HEK293T (cell line): ENCODE measurements around the gene MYO15A.

Source experiments
- CTBP1 ChIP-seq: fragments of 450-650 bp; IDR thresholded peaks from 2 replicates; pipeline ENCODE4 v1.6.1; 2016; ENCODE audit warnings: borderline replicate concordance
- FOXA1 ChIP-seq: fragments of 450-650 bp; IDR thresholded peaks from 2 replicates; pipeline ENCODE4 v1.6.1; 2016; ENCODE audit warnings: mild to moderate bottlenecking
- L3MBTL2 ChIP-seq: fragments of 450-650 bp; conservative IDR thresholded peaks from 2 replicates; pipeline ENCODE4 v1.6.1; 2016; ENCODE audit warnings: mild to moderate bottlenecking
- SP1 ChIP-seq: fragments of 450-650 bp; IDR thresholded peaks from 2 replicates; pipeline ENCODE4 v1.6.1; 2017
- TARDBP ChIP-seq: fragments of 450-650 bp; IDR thresholded peaks from 2 replicates; pipeline ENCODE4 v1.6.1; 2016

DNA sequence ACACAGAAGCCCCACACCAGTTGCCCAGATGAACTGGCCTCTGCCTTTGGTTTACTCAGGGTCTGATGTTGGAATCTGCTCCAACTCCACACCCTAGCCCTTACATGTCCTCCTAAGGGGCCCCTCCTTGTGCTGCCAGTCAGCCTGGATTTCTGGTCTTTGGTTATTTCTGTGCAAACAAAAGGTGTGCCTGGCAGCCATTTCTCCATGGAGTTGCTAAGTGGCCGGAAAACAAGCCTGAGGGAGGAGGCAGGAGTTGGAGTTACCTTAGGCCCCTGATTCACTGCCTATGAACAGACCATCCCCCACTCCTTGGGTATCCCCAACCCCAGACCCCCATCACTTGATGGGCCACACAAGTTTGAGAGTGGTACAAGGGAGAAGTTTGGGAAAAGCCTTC is 70.6 kb downstream of the MYO15A start:
- TF ChIP-seq FOXA1, result no peak
- TF ChIP-seq L3MBTL2, result no peak
- no peak for TF ChIP-seq SP1
- no peak for TF ChIP-seq TARDBP
- no peak for TF ChIP-seq CTBP1
